Stimulated activated CD4-positive, alpha-beta T cell treated with anti-CD3 and anti-CD28 coated beads, Interleukin-1b, Interleukin-23, amount 100 ng/mL, for 24 hours (primary cell): ENCODE results near the gene MPC1.

ENCODE experiments used
- DNase-seq, 4 experiments: peaks; one replicate each; pipeline ENCODE4 v3.0.0-alpha.2; 2020; ENCODE audit warnings: low read depth in 4 of 4, low spot score in 1 of 4

The MPC1 gene

DNA sequence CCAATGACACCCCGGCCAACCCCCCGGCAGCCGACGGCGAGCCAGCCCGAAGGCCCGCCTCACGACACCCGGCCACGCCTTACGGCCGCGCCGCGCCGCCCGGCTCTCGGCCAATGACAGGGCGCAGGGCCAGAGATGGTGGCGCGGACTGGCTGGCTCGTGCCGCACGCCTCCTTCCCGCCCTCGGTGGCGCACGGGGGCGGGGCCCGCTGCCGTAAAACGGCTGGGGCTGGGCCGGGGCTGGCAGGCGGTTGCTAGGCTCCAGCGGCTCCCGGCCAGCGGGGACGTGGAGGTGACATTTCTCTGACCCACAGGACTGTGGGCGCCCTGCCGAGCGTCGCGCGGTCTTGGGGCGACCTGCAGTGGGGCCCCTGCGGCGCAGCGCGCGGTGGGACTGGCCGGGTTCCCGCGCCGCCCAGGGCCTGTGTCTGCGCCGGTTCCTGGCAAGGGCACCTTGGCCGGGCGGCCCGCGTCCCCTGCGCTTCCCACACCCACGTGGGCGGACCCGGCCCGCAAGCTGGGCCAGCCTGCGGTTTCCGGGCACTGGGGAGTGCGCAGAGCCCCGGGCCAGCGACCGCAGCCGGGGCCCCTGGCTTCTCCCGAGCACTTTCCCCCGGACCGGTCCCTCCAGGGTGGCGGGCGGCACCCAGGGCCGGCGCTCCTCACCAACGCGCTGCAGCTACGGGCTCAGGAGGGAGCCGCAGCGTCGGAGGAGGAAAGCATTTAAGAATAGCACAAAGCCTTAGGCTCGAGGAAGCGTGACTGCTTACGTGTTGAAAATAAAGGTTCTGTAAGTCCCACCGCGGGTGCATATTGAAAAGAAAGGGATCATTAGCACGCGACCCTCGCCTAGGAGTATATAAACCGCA, at the start of gene MPC1:
MPC1 (minus strand) TSS at position 8 of the 869 bp plus-strand sequence. CDS start 64 bp downstream, outside the sequence.
- peak; percentile 76 to 94 (median 86) for DNase-seq

DNA sequence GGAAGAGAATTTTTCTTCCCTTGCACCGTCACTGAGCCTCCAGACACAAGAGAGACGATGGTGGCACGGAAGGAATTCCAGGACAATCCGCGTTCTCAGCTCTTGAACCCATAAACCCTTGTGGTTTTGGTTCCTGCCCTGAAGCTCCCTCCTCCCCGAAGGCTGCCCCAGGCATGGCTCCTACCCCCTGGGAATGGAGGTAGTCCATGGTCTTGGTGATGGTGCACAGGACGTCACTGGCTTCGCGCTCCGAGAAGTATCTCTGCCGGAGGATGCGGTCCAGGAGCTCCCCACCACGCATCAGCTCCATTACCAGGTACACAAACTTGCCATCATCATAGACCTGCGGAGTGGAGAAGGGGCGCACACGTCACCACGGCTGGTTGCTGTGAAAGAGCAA, 47.5 kb upstream of the MPC1 start:
- DNase-seq, result no peak

DNA sequence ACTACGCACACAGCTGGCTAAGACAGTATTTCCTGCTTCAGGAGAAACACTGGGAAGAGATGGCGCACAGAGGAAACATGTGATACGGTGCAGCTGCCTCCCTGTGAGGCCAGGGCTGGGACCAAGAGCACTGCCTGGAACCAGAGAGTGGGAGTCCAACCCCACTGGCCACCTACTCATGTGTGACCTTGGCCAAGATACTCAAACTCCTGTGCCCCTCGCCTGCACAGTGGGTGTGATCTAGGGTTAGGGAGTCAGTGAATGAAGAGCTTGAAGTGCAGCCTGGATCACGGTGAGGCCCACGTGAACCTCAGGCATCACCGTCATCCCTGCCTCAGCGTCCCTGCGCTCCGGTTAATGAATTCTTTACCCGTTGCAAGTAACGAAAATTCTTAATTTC, 41.7 kb upstream of the MPC1 start:
- DNase-seq, result no peak

- DNase-seq, result no peak
Observed at GRCh38 chr6:166423781-166424180, 41.0 kb upstream of the MPC1 start.

DNA sequence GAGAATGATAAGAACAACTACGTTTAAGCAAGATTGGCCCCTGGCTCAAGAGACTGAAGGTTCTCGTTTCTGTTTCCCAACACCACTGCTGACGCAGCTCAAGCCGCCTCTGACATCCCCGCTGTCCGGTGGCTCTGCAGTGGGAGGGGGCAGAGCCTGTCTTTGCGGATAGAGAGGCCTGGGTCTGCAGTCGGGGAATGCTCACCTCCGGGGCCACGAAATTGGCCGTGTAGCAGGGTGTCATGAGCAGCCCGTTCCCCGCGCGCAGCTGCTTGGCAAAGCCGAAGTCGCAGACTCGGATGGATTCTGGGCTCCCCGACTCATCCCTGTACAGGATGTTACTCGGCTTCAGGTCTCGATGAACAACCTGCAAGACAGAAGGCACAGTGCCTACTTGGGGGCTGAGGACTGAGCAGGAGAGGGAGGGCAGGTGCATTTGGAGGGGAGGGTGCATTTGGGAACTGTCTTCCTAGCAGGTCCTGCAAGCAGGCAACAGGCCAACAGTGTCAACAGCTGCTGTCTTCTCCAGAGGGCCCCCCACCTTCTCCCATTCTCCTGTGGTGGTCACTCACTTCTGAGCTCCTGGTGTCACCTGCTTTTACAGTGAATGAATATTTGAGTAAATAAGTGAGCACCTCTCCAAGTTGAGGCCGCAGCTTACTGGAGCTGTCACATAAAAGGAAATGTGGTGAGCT, 40.5 kb upstream of the MPC1 start:
- DNase-seq, result no peak

DNA sequence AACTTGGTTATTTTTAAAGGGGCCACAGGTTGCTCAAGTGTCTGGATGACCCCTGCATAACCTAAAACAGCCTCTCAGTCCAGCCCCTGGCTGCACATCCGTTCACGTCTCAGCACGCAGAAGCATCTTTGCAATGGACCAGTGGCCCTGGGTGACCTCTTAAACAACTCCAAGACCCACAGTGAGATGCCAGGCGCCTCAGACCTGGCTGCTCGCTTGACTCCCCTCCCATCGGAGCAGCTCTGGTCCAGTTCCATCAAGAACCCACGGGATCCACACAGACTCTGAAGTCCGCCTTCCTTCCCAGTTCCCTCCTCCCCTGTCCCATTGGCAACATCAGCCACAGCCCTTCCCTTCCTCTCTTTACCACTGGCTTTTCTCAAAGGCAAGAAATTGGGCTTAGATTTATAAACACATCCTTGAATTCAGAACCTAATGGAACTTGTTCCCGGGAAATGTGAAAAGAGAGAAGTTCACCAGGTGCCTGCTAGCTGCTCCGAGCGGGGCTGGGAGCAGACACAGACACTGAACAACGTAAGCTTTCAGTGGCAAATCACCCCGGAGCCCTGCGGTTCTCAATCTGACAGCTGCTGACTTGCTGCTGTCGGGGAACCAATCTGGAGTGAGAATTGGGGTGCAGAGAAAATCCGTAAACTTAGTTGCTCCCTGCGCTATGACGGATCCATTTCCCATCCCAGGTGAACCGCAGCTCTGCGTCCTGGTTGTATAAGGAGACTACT, 39.6 kb upstream of the MPC1 start:
- DNase-seq, result no peak

- DNase-seq, result no peak
Observed at GRCh38 chr6:166420351-166420750, 37.6 kb upstream of the MPC1 start.

DNA sequence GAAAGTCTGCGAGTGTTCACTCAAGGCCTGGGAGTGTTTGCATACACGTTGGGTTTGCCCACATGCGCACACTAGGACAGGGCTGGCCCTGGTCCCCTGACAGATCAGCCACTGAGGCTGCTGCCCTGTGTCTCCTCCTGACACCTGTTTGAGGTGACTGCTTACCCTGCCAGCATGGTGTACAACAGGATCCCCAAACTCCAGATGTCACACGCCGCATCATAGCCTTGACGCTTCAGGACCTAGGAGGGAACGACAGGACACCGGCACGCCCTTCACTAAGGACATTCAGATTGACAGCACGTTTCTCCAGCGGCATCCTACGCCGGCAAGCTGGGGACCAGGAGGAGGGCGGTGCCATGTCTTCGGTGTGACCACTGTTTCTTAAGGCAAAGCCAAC, 37.0 kb upstream of the MPC1 start:
- no peak for DNase-seq

GRCh38 chr6:166419286-166419685, 36.5 kb upstream of the MPC1 start:
- peak in 1 of 4 experiments; percentile 37 for DNase-seq

DNA sequence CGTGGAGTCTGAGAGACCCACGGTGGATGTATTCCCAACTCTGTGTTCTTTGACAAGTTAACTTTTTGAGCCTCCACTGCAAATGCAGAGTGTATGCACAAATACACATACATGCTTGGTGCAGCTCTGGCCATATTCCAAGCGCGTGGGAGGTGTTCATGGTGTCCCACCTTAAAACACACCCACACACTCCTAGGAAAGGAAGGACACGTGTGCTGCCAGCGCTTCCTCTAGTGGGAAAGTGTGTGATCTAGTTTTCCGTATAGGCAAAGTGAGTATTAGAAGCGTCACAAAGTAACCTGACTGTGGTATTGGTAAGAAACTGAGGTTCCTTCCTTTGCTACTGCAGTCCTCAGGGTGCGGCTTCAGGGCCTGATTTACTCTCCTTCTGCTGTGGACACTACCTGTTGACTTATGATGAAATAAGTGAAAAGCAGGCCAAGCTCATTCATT, 36.0 kb upstream of the MPC1 start:
- no peak for DNase-seq

GRCh38 chr6:166417285-166417691, 34.5 kb upstream of the MPC1 start:
- DNase-seq, result no peak

DNA sequence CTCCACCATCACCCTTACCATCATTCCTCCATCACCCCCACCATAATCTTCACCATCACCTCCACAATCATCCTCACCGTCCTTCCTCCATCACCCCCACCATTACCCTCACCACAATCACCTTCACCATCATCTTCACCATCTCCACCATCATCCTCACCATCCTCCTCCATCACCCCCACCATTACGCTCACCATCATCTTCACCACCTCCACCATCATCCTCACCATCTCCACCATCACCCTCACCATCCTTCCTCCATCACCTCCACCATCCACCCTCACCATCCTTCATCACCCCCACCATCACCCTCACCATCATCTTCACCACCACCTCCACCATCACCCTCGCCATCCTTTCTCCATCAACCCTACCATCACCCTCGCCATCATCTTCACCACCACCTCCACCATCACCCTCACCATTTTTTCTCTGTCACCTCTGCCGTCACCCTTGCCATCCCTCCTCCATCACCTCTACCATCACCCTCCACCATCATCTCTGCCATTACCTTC, 33.1 kb upstream of the MPC1 start:
- DNase-seq, result no peak

GRCh38 chr6:166415306-166415705, 32.6 kb upstream of the MPC1 start:
- DNase-seq, result no peak

DNA sequence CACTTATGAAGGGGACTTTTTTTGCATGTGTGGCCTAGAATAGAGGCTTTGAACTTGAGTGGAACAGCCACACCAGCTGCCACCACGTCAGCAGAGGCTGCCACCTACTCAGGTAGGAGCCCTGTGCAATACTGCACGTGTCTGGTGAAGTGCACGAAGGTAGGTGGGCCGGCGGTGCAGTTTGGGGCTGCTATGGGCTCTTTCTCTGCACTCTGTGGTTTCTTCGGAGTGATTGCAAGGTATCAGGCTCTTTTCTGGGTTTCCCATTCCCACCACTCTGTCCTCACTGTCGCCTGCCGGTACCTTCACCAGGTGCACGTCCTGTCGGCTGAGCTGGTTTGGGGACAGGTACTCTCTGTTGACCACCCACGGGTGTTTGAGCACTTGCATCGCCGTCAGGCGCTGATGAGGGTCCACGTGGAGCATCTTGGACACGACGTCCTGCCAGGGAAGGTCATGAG, 30.8 kb upstream of the MPC1 start:
- no peak for DNase-seq

- no peak for DNase-seq
Observed at GRCh38 chr6:166412911-166413384, 30.2 kb upstream of the MPC1 start.

GRCh38 chr6:166412156-166412910, 29.6 kb upstream of the MPC1 start:
- no peak for DNase-seq

DNA sequence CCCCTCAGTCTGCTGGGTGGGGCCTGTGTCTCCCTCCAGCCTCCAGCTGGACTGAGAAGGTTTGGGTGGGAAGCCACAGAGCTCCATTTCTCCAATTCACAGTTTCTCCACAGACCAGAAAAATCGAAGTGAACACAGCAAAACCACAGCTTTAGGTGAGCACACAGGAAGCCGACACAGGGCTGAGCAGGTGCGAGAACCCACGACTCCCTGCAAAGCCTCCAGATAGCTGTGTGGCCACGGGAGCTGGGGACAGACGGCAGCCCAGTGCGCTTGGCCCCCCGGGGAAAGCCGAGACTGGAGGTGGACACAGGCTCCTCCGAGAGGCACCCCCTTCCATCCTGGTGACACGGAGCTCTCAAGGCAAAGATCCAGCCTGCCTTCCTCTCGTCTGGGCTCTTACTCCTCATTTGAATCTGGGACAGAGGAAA, 29.0 kb upstream of the MPC1 start:
- no peak for DNase-seq

GRCh38 chr6:166411271-166411670, 28.5 kb upstream of the MPC1 start:
- DNase-seq, result no peak

- no peak for DNase-seq
Observed at GRCh38 chr6:166410426-166410935, 27.7 kb upstream of the MPC1 start.
